Measurements from ENCODE around the gene ANKRD34B.

The ANKRD34B gene

GRCh38 chr5:80568251-80568650 is 1.8 kb downstream of the ANKRD34B start:
- ATAC-seq (ENCODE audit: insufficient read depth, low read depth): no peak
- TF ChIP-seq EZH2 (IDR thresholded peaks at IDR 0.05; ENCODE audit: borderline replicate concordance, low read depth, low read length, severe bottlenecking): no peak
- TF ChIP-seq CTCF (IDR thresholded peaks at IDR 0.05; ENCODE audit: borderline replicate concordance, extremely low read depth, low read length, poor library complexity, severe bottlenecking): no peak
- H2AFZ ChIP-seq (ENCODE audit: low read depth, low read length): no peak overlapping the region
- H3K9ac ChIP-seq (ENCODE audit: low read depth, low read length): no peak overlapping the region
- no peaks in the 10 kb centered on the region for H3K27me3 ChIP-seq (ENCODE audit: insufficient read depth, low read length, poor library complexity)
- H3K27ac ChIP-seq (ENCODE audit: low read length): no peak overlapping the region
- H3K4me2 ChIP-seq (ENCODE audit: insufficient read depth, low read length): no peak overlapping the region
- no peak overlapping the region for H3K4me3 ChIP-seq (ENCODE audit: low read depth in 1 of 2, low read length in 2 of 2)
- H3K4me1 ChIP-seq (ENCODE audit: insufficient read depth, low read length): no peaks in the 10 kb centered on the region
- H3K9me3 ChIP-seq (ENCODE audit: insufficient read depth, low read length, severe bottlenecking): no peaks in the 10 kb centered on the region
- no peaks in the 10 kb centered on the region for H3K36me3 ChIP-seq (ENCODE audit: insufficient read depth, low read length)
- H3K79me2 ChIP-seq (ENCODE audit: insufficient read depth, low read length): no peaks in the 10 kb centered on the region
- no peak for DNase-seq
- H4K20me1 ChIP-seq (ENCODE audit: insufficient read depth, low read length): no peaks in the 10 kb centered on the region

GRCh38 chr5:80566711-80567259 is 3.3 kb downstream of the ANKRD34B start:
- H3K9ac ChIP-seq (ENCODE audit: low read depth, low read length): no peak overlapping the region
- ATAC-seq (ENCODE audit: insufficient read depth, low read depth): no peak
- no peak overlapping the region for H3K4me3 ChIP-seq (ENCODE audit: low read depth in 1 of 2, low read length in 2 of 2)
- no peaks in the 10 kb centered on the region for H3K9me3 ChIP-seq (ENCODE audit: insufficient read depth, low read length, severe bottlenecking)
- no peak overlapping the region for H3K4me2 ChIP-seq (ENCODE audit: insufficient read depth, low read length)
- H3K27ac ChIP-seq (ENCODE audit: low read length): no peak overlapping the region
- no peak for DNase-seq
- no peaks in the 10 kb centered on the region for H3K27me3 ChIP-seq (ENCODE audit: insufficient read depth, low read length, poor library complexity)
- no peaks in the 10 kb centered on the region for H4K20me1 ChIP-seq (ENCODE audit: insufficient read depth, low read length)
- no peak overlapping the region for H2AFZ ChIP-seq (ENCODE audit: low read depth, low read length)
- TF ChIP-seq EZH2 (IDR thresholded peaks at IDR 0.05; ENCODE audit: borderline replicate concordance, low read depth, low read length, severe bottlenecking): no peak
- no peak for TF ChIP-seq CTCF (IDR thresholded peaks at IDR 0.05; ENCODE audit: borderline replicate concordance, extremely low read depth, low read length, poor library complexity, severe bottlenecking)
- no peaks in the 10 kb centered on the region for H3K4me1 ChIP-seq (ENCODE audit: insufficient read depth, low read length)
- no peaks in the 10 kb centered on the region for H3K79me2 ChIP-seq (ENCODE audit: insufficient read depth, low read length)
- H3K36me3 ChIP-seq (ENCODE audit: insufficient read depth, low read length): no peaks in the 10 kb centered on the region

- Histone ChIP-seq H3K27me3 (ENCODE audit: insufficient read depth, low read length, poor library complexity) (no peaks in the 10 kb centered on the region), H3K36me3 (ENCODE audit: insufficient read depth, low read length) (no peaks in the 10 kb centered on the region), H3K9me3 (ENCODE audit: insufficient read depth, low read length, severe bottlenecking) (no peaks in the 10 kb centered on the region), H3K4me2 (ENCODE audit: insufficient read depth, low read length) (no peak overlapping the region), H3K27ac (ENCODE audit: low read length) (no peak overlapping the region), H4K20me1 (ENCODE audit: insufficient read depth, low read length) (no peaks in the 10 kb centered on the region), H3K79me2 (ENCODE audit: insufficient read depth, low read length) (no peaks in the 10 kb centered on the region), H3K4me3 (ENCODE audit: low read depth in 1 of 2, low read length in 2 of 2) (no peak overlapping the region), H3K4me1 (ENCODE audit: insufficient read depth, low read length) (no peaks in the 10 kb centered on the region), H3K9ac (ENCODE audit: low read depth, low read length) (no peak overlapping the region), H2AFZ (ENCODE audit: low read depth, low read length) (no peak overlapping the region)
- ATAC-seq (ENCODE audit: insufficient read depth, low read depth) (no peak), DNase-seq (no peak)
- no peak for TF ChIP-seq CTCF (IDR thresholded peaks at IDR 0.05; ENCODE audit: borderline replicate concordance, extremely low read depth, low read length, poor library complexity, severe bottlenecking)
- TF ChIP-seq EZH2 (IDR thresholded peaks at IDR 0.05; ENCODE audit: borderline replicate concordance, low read depth, low read length, severe bottlenecking): no peak
Measured at GRCh38 chr5:80565330-80565729, 4.8 kb downstream of the ANKRD34B start.

GRCh38 chr5:80559244-80559643 is 10.8 kb downstream of the ANKRD34B start:
- no peaks in the 10 kb centered on the region for H3K27me3 ChIP-seq (ENCODE audit: insufficient read depth, low read length, poor library complexity)
- H3K4me3 ChIP-seq (ENCODE audit: low read depth in 1 of 2, low read length in 2 of 2): no peak overlapping the region
- H3K36me3 ChIP-seq (ENCODE audit: insufficient read depth, low read length): no peaks in the 10 kb centered on the region
- no peak overlapping the region for H2AFZ ChIP-seq (ENCODE audit: low read depth, low read length)
- no peaks in the 10 kb centered on the region for H3K79me2 ChIP-seq (ENCODE audit: insufficient read depth, low read length)
- DNase-seq (no peak), ATAC-seq (ENCODE audit: insufficient read depth, low read depth) (no peak)
- no peak overlapping the region for H3K9ac ChIP-seq (ENCODE audit: low read depth, low read length)
- no peak overlapping the region for H3K27ac ChIP-seq (ENCODE audit: low read length)
- no peaks in the 10 kb centered on the region for H3K4me1 ChIP-seq (ENCODE audit: insufficient read depth, low read length)
- no peak for TF ChIP-seq CTCF (IDR thresholded peaks at IDR 0.05; ENCODE audit: borderline replicate concordance, extremely low read depth, low read length, poor library complexity, severe bottlenecking)
- TF ChIP-seq EZH2 (IDR thresholded peaks at IDR 0.05; ENCODE audit: borderline replicate concordance, low read depth, low read length, severe bottlenecking): no peak
- H4K20me1 ChIP-seq (ENCODE audit: insufficient read depth, low read length): no peaks in the 10 kb centered on the region
- no peak overlapping the region for H3K4me2 ChIP-seq (ENCODE audit: insufficient read depth, low read length)
- no peaks in the 10 kb centered on the region for H3K9me3 ChIP-seq (ENCODE audit: insufficient read depth, low read length, severe bottlenecking)

Measured in DND-41 (cell line).